PC-9 (cell line): ENCODE data around the gene DOC2A. TPM values are rescaled to one million over a fixed set of nuclear protein-coding genes. Genes with fewer than 3 reads are reported as not detected.

Experiments
- BruUV-seq: library from RNA; stranded (reverse); fragments of 400-500 nt; replicated peaks from 2 replicates; lab custom pipeline; 2021; lab: Mats Ljungman, UMichigan
- CTCF ChIA-PET: fragments of 300-600 bp; sonication (Branson Sonifier 250); formaldehyde crosslinking; loops from one replicate; lab custom pipeline; 2022; ENCODE audit warnings: antibody characterized with exemption; lab: Charles Lee
- POLR2A ChIA-PET: fragments of 300-600 bp; sonication (Branson Sonifier 250); formaldehyde crosslinking; loops from one replicate; lab custom pipeline; 2022; ENCODE audit warnings: antibody characterized with exemption; ENCODE audit not compliant: unreplicated experiment; lab: Charles Lee
- DNase-seq, 2 experiments: peaks; one replicate each; pipeline versions ENCODE4 v3.0.0 to v3.0.0-alpha.2; 2015 to 2022; ENCODE audit warnings: mixed read lengths in 1 of 2
- H2AFZ ChIP-seq: fragments of 200-600 bp; sonication (generic); 2 replicates; pipeline ENCODE4 v1.8.1; 2017; ENCODE audit warnings: antibody characterized with exemption
- H3F3A ChIP-seq: fragments of 200-600 bp; sonication (generic); 2 replicates; pipeline ENCODE4 v1.8.1; 2017; ENCODE audit warnings: antibody characterized with exemption, mild to moderate bottlenecking, low read depth; ENCODE audit not compliant: insufficient read depth
- H3K27ac ChIP-seq: fragments of 200-600 bp; sonication (generic); 2 replicates; pipeline ENCODE4 v1.6.1; 2016; ENCODE audit warnings: mixed run types
- H3K27me3 ChIP-seq: fragments of 200-600 bp; sonication (generic); 2 replicates; pipeline ENCODE4 v1.6.1; 2016; ENCODE audit warnings: low read depth, mixed run types; ENCODE audit not compliant: insufficient read depth
- H3K36me3 ChIP-seq: fragments of 200-600 bp; sonication (generic); 2 replicates; pipeline ENCODE4 v1.6.1; 2016; ENCODE audit warnings: low read depth, mixed run types
- H3K4me1 ChIP-seq: fragments of 200-600 bp; sonication (generic); replicated peaks from 2 replicates; pipeline ENCODE4 v1.6.1; 2016; ENCODE audit warnings: mixed run types; ENCODE audit not compliant: insufficient read depth
- H3K4me2 ChIP-seq: fragments of 200-600 bp; sonication (generic); 2 replicates; pipeline ENCODE4 v1.6.1; 2017; ENCODE audit warnings: mixed run types
- H3K4me3 ChIP-seq: fragments of 200-600 bp; sonication (generic); 2 replicates; pipeline ENCODE4 v1.6.1; 2016; ENCODE audit warnings: mixed run types
- H3K79me2 ChIP-seq: fragments of 200-600 bp; sonication (generic); 2 replicates; pipeline ENCODE4 v1.6.1; 2017; ENCODE audit warnings: low read depth, mixed run types
- H3K9me2 ChIP-seq: fragments of 200-600 bp; sonication (generic); 2 replicates; pipeline ENCODE4 v1.8.1; 2017; ENCODE audit warnings: mild to moderate bottlenecking; ENCODE audit not compliant: insufficient read depth
- H3K9me3 ChIP-seq: fragments of 200-600 bp; sonication (generic); 2 replicates; pipeline ENCODE4 v1.8.1; 2016; ENCODE audit warnings: low read depth; ENCODE audit not compliant: insufficient read depth
- H4K20me1 ChIP-seq: fragments of 200-600 bp; sonication (generic); 2 replicates; pipeline ENCODE4 v1.8.1; 2017; ENCODE audit not compliant: insufficient read depth
- EZH2 ChIP-seq: fragments of 200-600 bp; sonication (generic); IDR thresholded peaks from 2 replicates; pipeline ENCODE4 v1.8.0; 2017; ENCODE audit warnings: antibody characterized with exemption, low read depth
- intact Hi-C: fragments of 100-400 bp; cut with micrococcal nuclease; formaldehyde crosslinking; loops from one replicate; pipeline ENCODE4 v1.10.0; 2022; ENCODE audit not compliant: unreplicated experiment
- total RNA-seq: library from RNA; stranded (reverse); gene quantifications from 2 replicates; pipeline ENCODE4 v1.2.3, GENCODE V29; 2021
- TF ChIP-seq, protein P1 (sequence below): fragments of 200-600 bp; sonication (generic); conservative IDR thresholded peaks from 2 replicates; pipeline ENCODE4 v1.6.1; 2017; ENCODE audit warnings: mixed run types, antibody characterized with exemption, mild to moderate bottlenecking, moderate library complexity

Gene DOC2A
- total RNA-seq, 1 experiment from 2014 or later, result 11.0 TPM

DNA sequence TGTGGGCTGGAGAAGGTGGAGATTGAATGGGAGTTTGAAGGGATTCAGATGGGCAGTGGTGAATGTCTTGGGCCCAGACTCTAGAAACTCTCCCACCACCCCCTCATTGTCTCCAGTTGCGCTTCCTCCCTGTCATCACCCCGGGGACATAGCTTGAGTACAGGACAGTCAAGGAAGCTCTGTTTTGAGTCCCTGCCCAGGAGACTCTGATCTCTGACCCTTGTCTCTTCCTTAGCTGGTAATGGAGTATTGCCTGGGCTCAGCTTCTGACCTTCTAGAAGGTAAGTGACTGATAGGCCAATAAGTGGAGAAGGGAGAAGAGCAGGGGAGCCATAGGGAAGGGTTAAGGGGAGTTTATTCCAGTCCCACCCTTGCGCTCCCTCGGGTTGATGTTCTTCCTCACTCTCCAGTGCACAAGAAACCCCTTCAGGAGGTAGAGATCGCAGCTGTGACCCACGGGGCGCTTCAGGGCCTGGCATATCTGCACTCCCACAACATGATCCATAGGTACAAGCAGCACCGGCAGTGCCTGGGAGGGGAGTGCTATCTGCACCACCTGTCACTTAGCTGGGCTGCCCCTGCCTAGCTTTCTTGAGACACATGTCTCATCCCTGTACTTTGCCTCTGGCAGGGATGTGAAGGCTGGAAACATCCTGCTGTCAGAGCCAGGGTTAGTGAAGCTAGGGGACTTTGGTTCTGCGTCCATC lies 32.1 kb downstream of the DOC2A start:
- H2AFZ ChIP-seq, result no peak overlapping the region
- no peaks in the 10 kb centered on the region for H3K9me3 ChIP-seq
- no peak for TF ChIP-seq EZH2
- TF ChIP-seq, protein P1, sequence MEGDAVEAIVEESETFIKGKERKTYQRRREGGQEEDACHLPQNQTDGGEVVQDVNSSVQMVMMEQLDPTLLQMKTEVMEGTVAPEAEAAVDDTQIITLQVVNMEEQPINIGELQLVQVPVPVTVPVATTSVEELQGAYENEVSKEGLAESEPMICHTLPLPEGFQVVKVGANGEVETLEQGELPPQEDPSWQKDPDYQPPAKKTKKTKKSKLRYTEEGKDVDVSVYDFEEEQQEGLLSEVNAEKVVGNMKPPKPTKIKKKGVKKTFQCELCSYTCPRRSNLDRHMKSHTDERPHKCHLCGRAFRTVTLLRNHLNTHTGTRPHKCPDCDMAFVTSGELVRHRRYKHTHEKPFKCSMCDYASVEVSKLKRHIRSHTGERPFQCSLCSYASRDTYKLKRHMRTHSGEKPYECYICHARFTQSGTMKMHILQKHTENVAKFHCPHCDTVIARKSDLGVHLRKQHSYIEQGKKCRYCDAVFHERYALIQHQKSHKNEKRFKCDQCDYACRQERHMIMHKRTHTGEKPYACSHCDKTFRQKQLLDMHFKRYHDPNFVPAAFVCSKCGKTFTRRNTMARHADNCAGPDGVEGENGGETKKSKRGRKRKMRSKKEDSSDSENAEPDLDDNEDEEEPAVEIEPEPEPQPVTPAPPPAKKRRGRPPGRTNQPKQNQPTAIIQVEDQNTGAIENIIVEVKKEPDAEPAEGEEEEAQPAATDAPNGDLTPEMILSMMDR, result no peak
- H3F3A ChIP-seq, result no peaks in the 10 kb centered on the region
- no peak overlapping the region for H3K27ac ChIP-seq
- peaks cover 19% of the 10 kb centered on the region for H3K4me1 ChIP-seq
- BruUV-seq, result no TSS peak
- ChIA-PET CTCF (interaction anchor here (0.5 kb wide), 1 partner anchor 39 kb away, joined by 5 read pairs; no protein-coding TSS in a partner anchor), POLR2A (interaction anchor here (0.5 kb wide), 1 partner anchor 17 kb away, joined by 3 read pairs; the partner anchor contains the start of gene TMEM219)
- no peak overlapping the region for H3K4me3 ChIP-seq
- H4K20me1 ChIP-seq, result peaks cover 21% of the 10 kb centered on the region; the same call in 1 of the 2 replicates
- intact Hi-C loops, result no loop called here
- no peak for DNase-seq
- H3K79me2 ChIP-seq, result peaks cover 41% of the 10 kb centered on the region
- no peaks in the 10 kb centered on the region for H3K27me3 ChIP-seq
- H3K36me3 ChIP-seq, result peaks cover 40% of the 10 kb centered on the region
- H3K4me2 ChIP-seq, result no peak overlapping the region
- H3K9me2 ChIP-seq, result no peaks in the 10 kb centered on the region

DNA sequence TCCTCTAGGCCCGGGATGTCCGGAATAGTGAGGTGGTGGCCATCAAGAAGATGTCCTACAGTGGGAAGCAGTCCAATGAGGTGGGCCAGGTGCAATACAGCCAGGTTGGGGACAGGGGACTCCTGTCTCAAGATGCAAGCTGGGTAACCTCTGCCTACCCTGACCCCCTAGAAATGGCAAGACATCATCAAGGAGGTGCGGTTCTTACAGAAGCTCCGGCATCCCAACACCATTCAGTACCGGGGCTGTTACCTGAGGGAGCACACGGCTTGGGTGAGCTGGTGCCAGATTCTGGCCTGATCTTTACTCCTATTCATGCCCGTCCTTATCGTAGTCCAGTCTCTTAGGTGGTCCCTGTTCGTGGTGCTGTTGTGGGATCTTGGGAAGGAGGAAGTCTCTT lies 32.7 kb downstream of the DOC2A start:
- Histone ChIP-seq H3K9me2 (no peaks in the 10 kb centered on the region), H3K4me3 (no peak overlapping the region), H3K36me3 (peaks cover 35% of the 10 kb centered on the region), H3K4me1 (peaks cover 19% of the 10 kb centered on the region), H3F3A (peaks cover 3% of the 10 kb centered on the region; the same call in 1 of the 2 replicates), H3K4me2 (no peak overlapping the region), H3K27me3 (no peaks in the 10 kb centered on the region), H4K20me1 (peaks cover 21% of the 10 kb centered on the region; the same call in 1 of the 2 replicates), H3K9me3 (no peaks in the 10 kb centered on the region), H2AFZ (no peak overlapping the region), H3K27ac (no peak overlapping the region), H3K79me2 (peaks cover 41% of the 10 kb centered on the region)
- no peak for TF ChIP-seq EZH2
- TF ChIP-seq, protein P1, result no peak
- CTCF ChIA-PET, result no interaction called here
- DNase-seq, result no peak
- POLR2A ChIA-PET, result interaction anchor here (0.5 kb wide), 1 partner anchor 16 kb away, joined by 3 read pairs; the partner anchor contains the start of gene TMEM219
- intact Hi-C loops, result no loop called here
- BruUV-seq, result no TSS peak

DNA sequence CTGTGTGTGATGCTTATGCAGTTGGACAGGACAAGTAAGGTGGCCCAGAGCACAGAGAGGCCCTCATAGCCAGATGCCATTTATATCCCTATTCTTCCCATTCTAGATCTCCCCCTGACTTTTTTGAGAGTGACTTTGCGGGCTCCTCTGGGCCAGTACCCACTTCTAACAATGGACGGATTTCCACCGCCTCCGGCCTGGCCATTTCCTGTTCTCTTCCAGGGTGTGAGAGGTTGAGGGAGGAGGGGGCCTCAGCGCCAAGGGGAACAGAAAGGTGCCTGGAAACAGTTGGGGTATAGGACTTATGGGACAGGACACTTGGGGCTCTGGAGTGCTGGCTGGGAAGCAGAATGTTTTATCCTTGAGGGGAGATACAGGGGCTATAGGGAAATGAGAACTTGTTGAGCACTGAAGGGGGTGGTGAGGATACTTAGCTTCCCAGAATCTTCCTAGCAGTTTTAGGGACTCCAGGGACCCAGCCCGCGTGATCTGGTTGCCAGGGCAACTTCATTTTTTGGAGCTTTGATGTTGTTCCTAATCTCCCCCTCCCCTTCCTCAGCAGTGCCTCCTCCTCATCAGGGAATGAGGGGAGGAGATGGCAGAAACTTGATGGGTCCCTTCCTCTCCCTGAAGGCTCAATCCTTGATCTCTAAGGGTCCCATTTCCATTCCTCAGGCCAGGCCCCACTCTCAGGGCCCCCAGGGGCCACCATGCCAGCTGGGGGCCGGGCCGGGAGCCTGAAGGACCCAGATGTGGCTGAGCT lies 33.6 kb downstream of the DOC2A start:
- H3K27me3 ChIP-seq, result no peaks in the 10 kb centered on the region
- H3K79me2 ChIP-seq, result peaks cover 41% of the 10 kb centered on the region
- intact Hi-C loops, result no loop called here
- H3K4me3 ChIP-seq, result no peak overlapping the region
- H4K20me1 ChIP-seq, result peaks cover 21% of the 10 kb centered on the region; the same call in 1 of the 2 replicates
- H3K4me2 ChIP-seq, result no peak overlapping the region
- H2AFZ ChIP-seq, result no peak overlapping the region
- ChIA-PET CTCF (no interaction called here), POLR2A (interaction anchor here (0.6 kb wide), 1 partner anchor 21 kb away, joined by 6 read pairs; no protein-coding TSS in a partner anchor)
- H3K9me3 ChIP-seq, result no peaks in the 10 kb centered on the region
- BruUV-seq, result no TSS peak
- H3K36me3 ChIP-seq, result peaks cover 35% of the 10 kb centered on the region
- H3K4me1 ChIP-seq, result peaks cover 19% of the 10 kb centered on the region
- TF ChIP-seq EZH2, result no peak
- TF ChIP-seq, protein P1, result no peak
- peaks cover 11% of the 10 kb centered on the region; the same call in 1 of the 2 replicates for H3F3A ChIP-seq
- no peak for DNase-seq
- H3K9me2 ChIP-seq, result no peaks in the 10 kb centered on the region
- no peak overlapping the region for H3K27ac ChIP-seq
